RPMI7951 (cell line): ENCODE data around the gene SKIL. TPM values are rescaled to one million over a fixed set of nuclear protein-coding genes. Genes with fewer than 3 reads are reported as not detected.
A peak's percentile ranks its signal among the peaks of the same experiment; 100 is the strongest.

Experiments used
- DNase-seq: peaks from one replicate; pipeline ENCODE4 v3.0.0-alpha.2; 2012; ENCODE audit warnings: low read depth
- total RNA-seq: library from RNA; depleted of rRNA; stranded (reverse); fragments of >200 nt; shearing (Covaris generic); gene quantifications from 2 replicates; pipeline ENCODE4 v1.2.3, GENCODE V29; 2014

Gene SKIL
- total RNA-seq, 1 experiment from 2014 or later: 53.1 TPM

- DNase-seq: peak; percentile 85
Measured at GRCh38 chr3:170346481-170347392, 10.8 kb upstream of the SKIL start.

GRCh38 chr3:170350515-170351413 lies 6.8 kb upstream of the SKIL start:
- no peak for DNase-seq

GRCh38 chr3:170352936-170353335 lies 4.6 kb upstream of the SKIL start:
- no peak for DNase-seq

GRCh38 chr3:170353485-170353884 lies 4.0 kb upstream of the SKIL start:
- no peak for DNase-seq

GRCh38 chr3:170354760-170355159 lies 2.8 kb upstream of the SKIL start:
- DNase-seq: no peak

GRCh38 chr3:170355738-170356595 lies 1.5 kb upstream of the SKIL start:
- peak; percentile 74 for DNase-seq

GRCh38 chr3:170356596-170357175 lies 829 bp upstream of the SKIL start:
- DNase-seq: peak; percentile 90

GRCh38 chr3:170358042-170359010 lies 811 bp downstream of the SKIL start:
- peak; percentile 77 for DNase-seq

GRCh38 chr3:170359178-170359704 lies 1.7 kb downstream of the SKIL start:
- no peak for DNase-seq

GRCh38 chr3:170360466-170360865 lies 3.0 kb downstream of the SKIL start:
- no peak for DNase-seq

- no peak for DNase-seq
Measured at GRCh38 chr3:170360916-170361315, 3.4 kb downstream of the SKIL start.

- DNase-seq: no peak
Measured at GRCh38 chr3:170361711-170362110, 4.2 kb downstream of the SKIL start.

- DNase-seq: no peak
Measured at GRCh38 chr3:170363471-170363994, 6.0 kb downstream of the SKIL start.

GRCh38 chr3:170364965-170365364 lies 7.5 kb downstream of the SKIL start:
- DNase-seq: no peak

- DNase-seq: no peak
Measured at GRCh38 chr3:170367797-170368196, 10.3 kb downstream of the SKIL start.

GRCh38 chr3:170368921-170369320 lies 11.4 kb downstream of the SKIL start:
- DNase-seq: no peak

GRCh38 chr3:170372190-170372879 lies 14.8 kb downstream of the SKIL start:
- DNase-seq: no peak

GRCh38 chr3:170383567-170383966 lies 26.1 kb downstream of the SKIL start:
- no peak for DNase-seq

GRCh38 chr3:170386468-170386867 lies 29.0 kb downstream of the SKIL start:
- DNase-seq: no peak
